ENCODE data around the gene SEZ6. TPM values are rescaled to one million over a fixed set of nuclear protein-coding genes. Genes with fewer than 3 reads are reported as not detected.

SEZ6 gene
- total RNA-seq, 1 donor from 2014 or later = not detected

GRCh38 chr17:28992625-28993600 lies 12.9 kb downstream of the SEZ6 start:
- peaks cover 51% of the 10 kb centered on the region for H3K27me3 Mint-ChIP-seq (ENCODE audit: low read depth, unreplicated experiment)
- no peak for FAIRE-seq
- H3K36me3 Mint-ChIP-seq (ENCODE audit: low read depth, unreplicated experiment) = no peaks in the 10 kb centered on the region
- H3K4me3 Mint-ChIP-seq (ENCODE audit: unreplicated experiment) = no peak overlapping the region
- no peak for DNase-seq (ENCODE audit: low read depth)
- H3K4me1 Mint-ChIP-seq (ENCODE audit: low read depth, unreplicated experiment) = peaks cover 1% of the 10 kb centered on the region
- H3K27ac Mint-ChIP-seq (ENCODE audit: unreplicated experiment) = no peak overlapping the region
- Histone ChIP-seq H3K9ac (ENCODE audit: low read length) (no peak overlapping the region), H2AFZ (ENCODE audit: low read depth, low read length) (no peak overlapping the region), H3K9me3 (ENCODE audit: insufficient read depth, low read depth, low read length) (no peaks in the 10 kb centered on the region), H3K4me2 (ENCODE audit: low read length) (no peak overlapping the region), H3K79me2 (ENCODE audit: insufficient read depth, low read length) (no peaks in the 10 kb centered on the region), H3K27me3 (ENCODE audit: insufficient read depth, low read length) (peaks cover 6% of the 10 kb centered on the region), H3K27ac (ENCODE audit: low read depth, low read length) (no peak overlapping the region), H3K36me3 (ENCODE audit: insufficient read depth, low read length) (no peaks in the 10 kb centered on the region), H3K4me3 (ENCODE audit: insufficient read depth, low read depth, low read length) (no peak overlapping the region), H4K20me1 (ENCODE audit: insufficient read depth, low read length) (no peaks in the 10 kb centered on the region), H3K4me1 (ENCODE audit: insufficient read depth, low read length) (no peaks in the 10 kb centered on the region)
- TF ChIP-seq, protein P1, sequence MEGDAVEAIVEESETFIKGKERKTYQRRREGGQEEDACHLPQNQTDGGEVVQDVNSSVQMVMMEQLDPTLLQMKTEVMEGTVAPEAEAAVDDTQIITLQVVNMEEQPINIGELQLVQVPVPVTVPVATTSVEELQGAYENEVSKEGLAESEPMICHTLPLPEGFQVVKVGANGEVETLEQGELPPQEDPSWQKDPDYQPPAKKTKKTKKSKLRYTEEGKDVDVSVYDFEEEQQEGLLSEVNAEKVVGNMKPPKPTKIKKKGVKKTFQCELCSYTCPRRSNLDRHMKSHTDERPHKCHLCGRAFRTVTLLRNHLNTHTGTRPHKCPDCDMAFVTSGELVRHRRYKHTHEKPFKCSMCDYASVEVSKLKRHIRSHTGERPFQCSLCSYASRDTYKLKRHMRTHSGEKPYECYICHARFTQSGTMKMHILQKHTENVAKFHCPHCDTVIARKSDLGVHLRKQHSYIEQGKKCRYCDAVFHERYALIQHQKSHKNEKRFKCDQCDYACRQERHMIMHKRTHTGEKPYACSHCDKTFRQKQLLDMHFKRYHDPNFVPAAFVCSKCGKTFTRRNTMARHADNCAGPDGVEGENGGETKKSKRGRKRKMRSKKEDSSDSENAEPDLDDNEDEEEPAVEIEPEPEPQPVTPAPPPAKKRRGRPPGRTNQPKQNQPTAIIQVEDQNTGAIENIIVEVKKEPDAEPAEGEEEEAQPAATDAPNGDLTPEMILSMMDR (IDR thresholded peaks at IDR 0.05; ENCODE audit: insufficient read depth, low read depth, low read length) = no peak
- TF ChIP-seq EZH2 (IDR thresholded peaks at IDR 0.05; ENCODE audit: insufficient read depth, low read length) = no peak
- H3K9me3 Mint-ChIP-seq (ENCODE audit: unreplicated experiment) = peaks cover 1% of the 10 kb centered on the region

DNA sequence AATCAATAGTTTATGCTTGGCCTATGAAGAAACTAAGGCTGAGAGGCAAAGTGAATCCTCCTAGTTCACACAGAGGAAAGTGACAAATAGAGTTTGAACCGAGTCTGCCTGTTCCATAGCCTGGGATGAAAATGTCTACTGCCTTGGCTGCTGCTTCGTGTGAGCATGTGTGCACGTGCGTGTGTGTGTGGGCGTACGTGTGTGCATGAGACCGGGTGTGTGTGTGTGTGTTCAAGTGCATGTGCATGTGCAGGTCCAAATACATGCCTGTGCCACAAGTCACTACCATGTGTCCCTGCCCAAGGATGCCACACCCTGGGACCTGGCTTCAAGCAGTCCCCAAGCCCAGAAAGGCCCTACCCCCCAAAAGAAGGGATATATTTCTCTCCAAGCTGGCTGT lies 13.6 kb downstream of the SEZ6 start:
- TF ChIP-seq EZH2 (IDR thresholded peaks at IDR 0.05; ENCODE audit: insufficient read depth, low read length) = no peak
- TF ChIP-seq, protein P1 (IDR thresholded peaks at IDR 0.05; ENCODE audit: insufficient read depth, low read depth, low read length) = no peak

DNA sequence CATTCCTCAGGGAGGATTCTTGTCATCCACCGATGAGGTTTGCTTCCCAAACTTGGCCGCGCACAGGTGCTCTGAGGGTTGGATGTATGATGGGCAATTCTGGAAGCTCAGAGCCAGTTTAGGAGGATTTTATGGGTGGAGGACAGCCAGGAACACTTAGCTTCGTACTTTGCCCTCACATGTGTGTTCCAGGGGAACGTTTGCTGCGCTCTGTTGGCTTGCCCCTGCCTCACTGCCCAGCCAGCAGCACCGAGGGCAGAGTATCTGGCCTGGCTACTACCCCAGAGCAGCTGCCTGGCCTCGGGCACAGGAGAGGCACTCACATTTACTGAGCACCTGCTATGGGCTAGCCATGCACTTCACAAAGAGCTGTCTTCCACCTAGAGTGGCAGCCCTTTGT lies 14.1 kb downstream of the SEZ6 start:
- H3K4me3 Mint-ChIP-seq (ENCODE audit: unreplicated experiment) = no peak overlapping the region
- peaks cover 5% of the 10 kb centered on the region for H3K27me3 ChIP-seq (ENCODE audit: insufficient read depth, low read length)
- H3K9me3 Mint-ChIP-seq (ENCODE audit: unreplicated experiment) = peaks cover 1% of the 10 kb centered on the region
- H3K27me3 Mint-ChIP-seq (ENCODE audit: low read depth, unreplicated experiment) = peaks cover 48% of the 10 kb centered on the region
- no peak for TF ChIP-seq EZH2 (IDR thresholded peaks at IDR 0.05; ENCODE audit: insufficient read depth, low read length)
- TF ChIP-seq, protein P1 (IDR thresholded peaks at IDR 0.05; ENCODE audit: insufficient read depth, low read depth, low read length) = no peak
- H2AFZ ChIP-seq (ENCODE audit: low read depth, low read length) = no peak overlapping the region
- no peaks in the 10 kb centered on the region for H4K20me1 ChIP-seq (ENCODE audit: insufficient read depth, low read length)
- H3K36me3 Mint-ChIP-seq (ENCODE audit: low read depth, unreplicated experiment) = no peaks in the 10 kb centered on the region
- no peak overlapping the region for H3K27ac ChIP-seq (ENCODE audit: low read depth, low read length)
- DNase-seq (ENCODE audit: low read depth) = no peak
- H3K9ac ChIP-seq (ENCODE audit: low read length) = no peak overlapping the region
- no peak overlapping the region for H3K4me3 ChIP-seq (ENCODE audit: insufficient read depth, low read depth, low read length)
- H3K36me3 ChIP-seq (ENCODE audit: insufficient read depth, low read length) = no peaks in the 10 kb centered on the region
- no peak overlapping the region for H3K4me2 ChIP-seq (ENCODE audit: low read length)
- no peak for FAIRE-seq
- no peaks in the 10 kb centered on the region for H3K9me3 ChIP-seq (ENCODE audit: insufficient read depth, low read depth, low read length)
- no peaks in the 10 kb centered on the region for H3K4me1 ChIP-seq (ENCODE audit: insufficient read depth, low read length)
- no peak overlapping the region for H3K27ac Mint-ChIP-seq (ENCODE audit: unreplicated experiment)
- H3K79me2 ChIP-seq (ENCODE audit: insufficient read depth, low read length) = no peaks in the 10 kb centered on the region
- peaks cover under 1% of the 10 kb centered on the region for H3K4me1 Mint-ChIP-seq (ENCODE audit: low read depth, unreplicated experiment)

More for the DNA sequence above, 13.6 kb downstream of the SEZ6 start:
- peaks cover 51% of the 10 kb centered on the region for H3K27me3 Mint-ChIP-seq (ENCODE audit: low read depth, unreplicated experiment)
- Histone ChIP-seq H3K9me3 (ENCODE audit: insufficient read depth, low read depth, low read length) (no peaks in the 10 kb centered on the region), H3K27me3 (ENCODE audit: insufficient read depth, low read length) (peaks cover 6% of the 10 kb centered on the region), H3K9ac (ENCODE audit: low read length) (no peak overlapping the region), H2AFZ (ENCODE audit: low read depth, low read length) (no peak overlapping the region), H3K4me1 (ENCODE audit: insufficient read depth, low read length) (no peaks in the 10 kb centered on the region), H4K20me1 (ENCODE audit: insufficient read depth, low read length) (no peaks in the 10 kb centered on the region), H3K27ac (ENCODE audit: low read depth, low read length) (no peak overlapping the region), H3K79me2 (ENCODE audit: insufficient read depth, low read length) (no peaks in the 10 kb centered on the region), H3K4me2 (ENCODE audit: low read length) (no peak overlapping the region), H3K36me3 (ENCODE audit: insufficient read depth, low read length) (no peaks in the 10 kb centered on the region), H3K4me3 (ENCODE audit: insufficient read depth, low read depth, low read length) (no peak overlapping the region)
- no peak overlapping the region for H3K4me3 Mint-ChIP-seq (ENCODE audit: unreplicated experiment)
- H3K36me3 Mint-ChIP-seq (ENCODE audit: low read depth, unreplicated experiment) = no peaks in the 10 kb centered on the region
- FAIRE-seq (no peak), DNase-seq (ENCODE audit: low read depth) (no peak)
- peaks cover 1% of the 10 kb centered on the region for H3K4me1 Mint-ChIP-seq (ENCODE audit: low read depth, unreplicated experiment)
- H3K9me3 Mint-ChIP-seq (ENCODE audit: unreplicated experiment) = peaks cover 1% of the 10 kb centered on the region
- no peak overlapping the region for H3K27ac Mint-ChIP-seq (ENCODE audit: unreplicated experiment)
